Adrenal gland (tissue), 12 donors: ENCODE results near the gene DCN. TPM values are rescaled to one million over a fixed set of nuclear protein-coding genes. Genes with fewer than 3 reads are reported as not detected.

Experiments
- DNase-seq, 7 donors: peaks; one replicate each; pipeline ENCODE4 v3.0.0-alpha.2; 2019 to 2020
- H3K27ac ChIP-seq, 5 donors: fragments of 200-600 bp; sonication (generic) in 4 of 5; 1 replicate in 3 of 5; 2 replicates in 2 of 5; pipeline versions ENCODE4 v1.5.1 to v1.8.0; 2016 to 2020; ENCODE audit warnings: mild to moderate bottlenecking in 1 of 5
- H3K27me3 ChIP-seq: fragments of 200-600 bp; 2 replicates; pipeline ENCODE4 v1.8.0; 2021
- H3K36me3 ChIP-seq, 2 donors: fragments of 200-600 bp; replicated peaks in 1 of 2; 1 replicate in 1 of 2; 2 replicates in 1 of 2; pipeline versions ENCODE4 v1.5.1 to v1.8.0; 2018 to 2022
- H3K4me1 ChIP-seq, 2 donors: fragments of 200-600 bp; replicated peaks in 1 of 2; 1 replicate in 1 of 2; 2 replicates in 1 of 2; pipeline versions ENCODE4 v1.5.1 to v1.8.0; 2018 to 2021
- H3K4me3 ChIP-seq, 4 donors: fragments of 200-600 bp; sonication (generic) in 3 of 4; one replicate each; pipeline ENCODE4 v1.5.1; 2016 to 2018
- H3K9me3 ChIP-seq, 3 donors: fragments of 200-600 bp; sonication (generic) in 1 of 3; replicated peaks in 1 of 3; 1 replicate in 2 of 3; 2 replicates in 1 of 3; pipeline versions ENCODE4 v1.5.1 to v1.8.0; 2016 to 2021
- POLR2A ChIP-seq, 2 donors: fragments of 450-650 bp; IDR thresholded peaks; one replicate each; pipeline ENCODE4 v1.6.1; 2017; ENCODE audit warnings: antibody characterized with exemption in 2 of 2, mild to moderate bottlenecking in 2 of 2, moderate library complexity in 1 of 2
- WGBS, 4 donors: extraction: QIAGEN DNeasy Blood & Tissue Kit in 2 of 4; methylation state at CpG; one replicate each; pipeline versions ENCODE4 v1.1.5 to v1.1.7; 2013 to 2017; 5-methylcytosine and 5-hydroxymethylcytosine counted together
- intact Hi-C, 2 donors: fragments of 100-400 bp; cut with DNase I; formaldehyde crosslinking; loops; one replicate each; pipeline versions ENCODE4 v1.14.1 to v1.15.0; 2022 to 2023
- polyA plus RNA-seq, 3 donors: library from polyadenylated mRNA; stranded (reverse); fragments of 200-250 nt in 2 of 3; fragments of 350-450 nt in 1 of 3; fragmentation: Illumina TruSeq in 1 of 3; extraction: RNeasy Lipid Tissue Mini Kit (QIAGEN cat#74804) in 1 of 3; gene quantifications; one replicate each; pipeline ENCODE4 v1.2.3, GENCODE V29; 2013 to 2014
- total RNA-seq, 9 donors: library from RNA; depleted of rRNA in 4 of 9; stranded (reverse); fragments of >200 nt in 4 of 9; fragments of 120-200 nt in 1 of 9; fragmentation: NEBNext Ultra II Directional in 1 of 9; extraction: Animal tissue kit (Norgen Biotek cat#: 25700) in 1 of 9; gene quantifications; one replicate each; pipeline versions ENCODE4 v1.1.0 to v1.2.4, GENCODE V29; 2013 to 2023
- TF ChIP-seq, protein P1 (sequence below), 6 experiments: fragments of 450-650 bp in 4 of 6; fragments of 200-600 bp in 2 of 6; sonication (generic) in 1 of 6; IDR thresholded peaks; 1 replicate in 5 of 6; 2 replicates in 1 of 6; pipeline versions ENCODE4 v1.5.1 to v1.8.0; 2016 to 2021; ENCODE audit warnings: antibody characterized with exemption in 6 of 6, mild to moderate bottlenecking in 2 of 6, moderate library complexity in 1 of 6
- donor health status: healthy with polysubstance abuse.
- donor health status: Bipolar disorder and iron deficiency.
- donor health status: DM: yes; HTN: yes; CAD: no.
- donor health status: DM: no; HTN: no; CAD: no.
- donor health status: DM: no; HTN: no; CAD: no.
- donor health status: DM: yes; HTN: yes; CAD: no.

DCN gene
- total and polyA plus RNA-seq, 12 donors, result 234 to 2,358 (median 970) TPM

DNA sequence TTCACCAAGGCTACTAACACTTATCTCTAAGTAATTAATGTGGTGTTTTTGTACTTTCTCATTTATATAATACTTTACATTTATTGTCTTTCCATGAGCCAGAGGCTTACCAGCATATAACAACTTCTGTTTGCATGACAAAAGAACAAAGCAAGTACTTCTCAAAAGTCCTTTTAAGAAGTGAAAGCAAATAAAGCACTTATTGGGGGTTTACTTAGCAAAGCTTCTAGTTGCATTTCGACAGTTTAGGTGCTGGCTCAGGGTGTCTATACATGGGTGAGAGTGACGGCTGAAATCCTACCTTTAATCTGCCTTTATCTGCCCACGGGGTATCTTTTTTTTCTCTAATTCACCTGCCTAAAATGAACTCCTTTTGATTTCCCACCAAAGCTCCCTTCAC, 21.0 kb upstream of the DCN start:
- DNase-seq, result no peak
- TF ChIP-seq POLR2A (IDR thresholded peaks at IDR 0.05), result no peak
- TF ChIP-seq, protein P1, sequence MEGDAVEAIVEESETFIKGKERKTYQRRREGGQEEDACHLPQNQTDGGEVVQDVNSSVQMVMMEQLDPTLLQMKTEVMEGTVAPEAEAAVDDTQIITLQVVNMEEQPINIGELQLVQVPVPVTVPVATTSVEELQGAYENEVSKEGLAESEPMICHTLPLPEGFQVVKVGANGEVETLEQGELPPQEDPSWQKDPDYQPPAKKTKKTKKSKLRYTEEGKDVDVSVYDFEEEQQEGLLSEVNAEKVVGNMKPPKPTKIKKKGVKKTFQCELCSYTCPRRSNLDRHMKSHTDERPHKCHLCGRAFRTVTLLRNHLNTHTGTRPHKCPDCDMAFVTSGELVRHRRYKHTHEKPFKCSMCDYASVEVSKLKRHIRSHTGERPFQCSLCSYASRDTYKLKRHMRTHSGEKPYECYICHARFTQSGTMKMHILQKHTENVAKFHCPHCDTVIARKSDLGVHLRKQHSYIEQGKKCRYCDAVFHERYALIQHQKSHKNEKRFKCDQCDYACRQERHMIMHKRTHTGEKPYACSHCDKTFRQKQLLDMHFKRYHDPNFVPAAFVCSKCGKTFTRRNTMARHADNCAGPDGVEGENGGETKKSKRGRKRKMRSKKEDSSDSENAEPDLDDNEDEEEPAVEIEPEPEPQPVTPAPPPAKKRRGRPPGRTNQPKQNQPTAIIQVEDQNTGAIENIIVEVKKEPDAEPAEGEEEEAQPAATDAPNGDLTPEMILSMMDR (IDR thresholded peaks at IDR 0.05), result no peak
- intact Hi-C loops, result no loop called here

DNA sequence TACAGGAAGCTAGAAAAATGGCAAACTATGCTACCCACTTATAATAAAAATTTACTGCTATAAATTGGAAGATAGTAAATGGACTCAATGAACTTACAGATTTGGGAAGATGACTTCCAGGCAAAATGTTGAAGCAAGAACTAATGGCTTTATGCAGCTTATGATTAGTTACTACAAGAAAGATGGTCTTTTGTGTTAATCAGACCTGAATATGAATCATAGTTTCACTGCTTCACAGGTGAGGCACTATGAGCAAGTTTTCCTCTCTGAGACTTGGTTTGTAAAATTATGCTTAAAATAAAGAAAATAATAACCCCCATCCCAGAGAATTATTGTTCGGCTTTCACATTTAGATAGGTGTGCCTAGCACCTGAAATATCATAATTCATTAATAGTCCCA, 19.8 kb upstream of the DCN start:
- intact Hi-C loops, result no loop called here
- H3K36me3 ChIP-seq, result no peaks in the 10 kb centered on the region
- H3K4me3 ChIP-seq, result no peak overlapping the region
- WGBS, 4 donors, result 78 to 92% (median 84%) methylated on average over 1 of the region's 1 CpG
- H3K9me3 ChIP-seq, result no peaks in the 10 kb centered on the region
- no peak for TF ChIP-seq POLR2A (IDR thresholded peaks at IDR 0.05)
- TF ChIP-seq, protein P1 (IDR thresholded peaks at IDR 0.05), result no peak
- no peak overlapping the region for H3K27ac ChIP-seq
- H3K27me3 ChIP-seq, result no peaks in the 10 kb centered on the region
- H3K4me1 ChIP-seq, result no peaks in the 10 kb centered on the region
- DNase-seq, result no peak

More for the DNA sequence above, 21.0 kb upstream of the DCN start:
- 75 to 84% (median 79%) methylated on average over 3 of the region's 3 CpGs for WGBS, 4 donors
- Histone ChIP-seq H3K4me1 (no peaks in the 10 kb centered on the region), H3K27ac (no peak overlapping the region), H3K36me3 (no peaks in the 10 kb centered on the region), H3K9me3 (no peaks in the 10 kb centered on the region), H3K27me3 (no peaks in the 10 kb centered on the region), H3K4me3 (no peak overlapping the region)

DNA sequence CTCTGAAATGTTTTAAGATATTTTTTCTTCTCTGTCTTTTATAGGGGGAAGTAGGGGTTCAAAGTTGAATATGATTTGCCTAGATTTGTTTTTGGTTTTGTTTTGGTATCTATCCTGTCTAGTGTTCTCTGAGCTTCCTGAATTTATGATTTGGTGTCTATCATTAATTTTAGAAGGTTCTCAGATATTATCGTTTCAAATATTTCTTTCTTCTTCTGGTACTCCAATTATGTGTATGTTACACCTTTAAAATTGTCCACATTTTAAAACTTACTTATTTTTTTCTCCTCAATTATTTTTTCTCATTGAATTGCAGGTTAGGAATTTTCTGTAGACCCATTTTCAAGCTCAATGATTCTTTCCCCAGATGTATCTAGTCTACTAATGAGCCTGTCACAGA, 13.8 kb upstream of the DCN start:
- 91 to 100% (median 94%) methylated on average over 1 of the region's 1 CpG for WGBS, 4 donors
- TF ChIP-seq, protein P1 (IDR thresholded peaks at IDR 0.05), result no peak
- TF ChIP-seq POLR2A (IDR thresholded peaks at IDR 0.05), result no peak

DNA sequence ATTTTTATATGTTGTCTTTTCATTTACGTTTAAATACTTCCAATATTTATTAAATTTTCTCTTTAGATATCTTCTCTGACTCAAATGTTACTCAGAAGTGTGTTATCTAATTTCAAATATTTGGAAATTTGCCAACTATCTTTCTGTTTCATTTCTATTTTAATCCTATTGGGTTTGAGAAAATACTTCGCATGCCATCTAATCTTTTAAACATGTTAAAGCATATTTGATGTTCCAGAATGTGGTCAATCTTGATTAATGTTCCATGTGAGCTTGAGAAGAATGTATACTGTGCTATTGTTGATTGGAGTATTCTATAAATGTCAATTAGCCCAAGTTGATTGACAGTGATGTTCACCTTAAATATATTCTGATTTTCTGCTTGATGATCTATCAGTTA, 11.9 kb upstream of the DCN start:
- Histone ChIP-seq H3K27ac (no peak overlapping the region), H3K9me3 (peaks cover 0 to 8% (median 0%) of the 10 kb centered on the region in 3 donors)

More for the DNA sequence above, 13.8 kb upstream of the DCN start:
- Histone ChIP-seq H3K27ac (no peak overlapping the region), H3K4me1 (no peaks in the 10 kb centered on the region), H3K36me3 (no peaks in the 10 kb centered on the region), H3K27me3 (no peaks in the 10 kb centered on the region), H3K9me3 (peaks cover 0 to 8% (median 0%) of the 10 kb centered on the region in 3 donors), H3K4me3 (no peak overlapping the region)
- no peak for DNase-seq
- intact Hi-C loops, result no loop called here

More for the DNA sequence above, 11.9 kb upstream of the DCN start:
- no peak for DNase-seq
- TF ChIP-seq, protein P1 (IDR thresholded peaks at IDR 0.05), result no peak
- no peak for TF ChIP-seq POLR2A (IDR thresholded peaks at IDR 0.05)
- no peaks in the 10 kb centered on the region for H3K27me3 ChIP-seq
- no peaks in the 10 kb centered on the region for H3K36me3 ChIP-seq
- no peak overlapping the region for H3K4me3 ChIP-seq
- intact Hi-C loops, result no loop called here
- WGBS, 4 donors, result 36 to 51% (median 41%) methylated on average over 2 of the region's 2 CpGs
- H3K4me1 ChIP-seq, result peaks cover 0 to 6% of the 10 kb centered on the region in 2 donors
